Colonic mucosa (tissue), 4 donors: ENCODE data around the gene TXNDC8. TPM values are rescaled to one million over a fixed set of nuclear protein-coding genes. Genes with fewer than 3 reads are reported as not detected.

ENCODE experiments used
- DNase-seq: peaks from one replicate; pipeline ENCODE4 v3.0.0-alpha.2; 2020
- H3K27ac ChIP-seq: fragments of 200-600 bp; one replicate; pipeline ENCODE4 v1.8.0; 2021
- H3K27me3 ChIP-seq: fragments of 200-600 bp; one replicate; pipeline ENCODE4 v1.8.0; 2021
- H3K36me3 ChIP-seq: fragments of 200-600 bp; one replicate; pipeline ENCODE4 v1.8.0; 2021
- H3K4me1 ChIP-seq: fragments of 200-600 bp; one replicate; pipeline ENCODE4 v1.8.0; 2021; ENCODE audit warnings: mild to moderate bottlenecking
- H3K4me3 ChIP-seq: fragments of 200-600 bp; one replicate; pipeline ENCODE4 v1.8.0; 2021
- H3K9ac ChIP-seq, 2 donors: one replicate each; pipeline ENCODE4 v1.7.0; 2013; ENCODE audit warnings: control low read depth in 2 of 2, low read depth in 2 of 2, low read length in 2 of 2
- H3K9me3 ChIP-seq: fragments of 200-600 bp; one replicate; pipeline ENCODE4 v1.8.0; 2021
- CTCF ChIP-seq: fragments of 200-600 bp; IDR thresholded peaks from one replicate; pipeline ENCODE4 v1.8.0; 2022; ENCODE audit warnings: antibody characterized with exemption, mild to moderate bottlenecking
- intact Hi-C: fragments of 100-400 bp; cut with DNase I; formaldehyde crosslinking; loops from one replicate; pipeline ENCODE4 v1.14.1; 2022
- total RNA-seq, 2 donors: library from RNA; stranded (reverse); fragmentation: NEBNext Ultra II Directional in 1 of 2; extraction: Animal tissue kit (Norgen Biotek cat#: 25700) in 1 of 2; gene quantifications; one replicate each; pipeline ENCODE4 v1.2.1, GENCODE V29; 2021
- donor health status: healthy.
- donor health status: DM: no; HTN: no; CAD: no.
- donor health status: DM: no; HTN: no; CAD: no.

The TXNDC8 gene
- total RNA-seq, 2 donors from 2014 or later: not detected

DNA sequence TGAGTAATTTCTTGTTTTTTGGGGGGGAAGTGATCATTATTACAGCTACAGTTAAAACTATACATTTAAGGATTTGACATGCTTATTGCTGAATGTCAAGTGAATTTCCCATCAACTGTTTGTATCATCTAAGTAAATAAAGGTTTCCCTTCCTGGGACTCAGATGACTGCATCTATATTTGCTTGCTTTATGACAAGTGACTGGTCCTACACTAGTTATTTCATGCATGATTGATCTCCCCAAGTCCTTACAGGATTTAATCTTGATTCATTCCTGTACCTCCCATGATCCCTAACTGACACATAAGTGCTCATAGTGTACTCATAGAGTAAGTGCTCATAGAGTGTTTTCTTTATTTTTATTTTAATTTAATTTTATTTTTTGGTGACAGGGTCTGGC, 2.8 kb downstream of the TXNDC8 start:
- no peak for TF ChIP-seq CTCF
- Histone ChIP-seq H3K4me1 (no peaks in the 10 kb centered on the region), H3K27me3 (no peaks in the 10 kb centered on the region), H3K36me3 (no peaks in the 10 kb centered on the region), H3K9ac (no peak overlapping the region), H3K4me3 (no peak overlapping the region), H3K27ac (no peak overlapping the region), H3K9me3 (no peaks in the 10 kb centered on the region)
- intact Hi-C loops: no loop called here
- no peak for DNase-seq

DNA sequence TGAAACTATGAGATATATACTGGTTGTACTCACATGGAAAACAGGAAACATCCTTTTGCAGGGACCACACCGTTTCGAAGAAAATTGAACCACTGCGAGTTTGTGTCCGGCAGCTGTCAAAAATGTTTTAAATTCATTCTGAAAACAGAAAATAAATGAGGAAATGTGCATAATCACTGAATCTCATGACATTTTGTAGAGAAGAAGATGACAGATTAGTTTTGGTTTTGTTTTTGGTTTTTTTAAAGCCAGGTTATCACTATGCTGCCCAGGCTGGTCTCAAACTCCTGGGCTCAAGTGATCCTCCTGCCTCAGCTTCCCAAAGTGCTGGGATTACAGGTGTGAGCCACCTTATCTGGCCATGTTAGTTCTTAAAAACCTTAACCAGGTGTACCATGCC, 3.5 kb downstream of the TXNDC8 start:
- no peak overlapping the region for H3K9ac ChIP-seq
- no peak overlapping the region for H3K4me3 ChIP-seq
- intact Hi-C loops: no loop called here
- no peaks in the 10 kb centered on the region for H3K9me3 ChIP-seq
- H3K27me3 ChIP-seq: no peaks in the 10 kb centered on the region
- H3K27ac ChIP-seq: no peak overlapping the region
- DNase-seq: no peak
- no peak for TF ChIP-seq CTCF
- no peaks in the 10 kb centered on the region for H3K36me3 ChIP-seq
- no peaks in the 10 kb centered on the region for H3K4me1 ChIP-seq

DNA sequence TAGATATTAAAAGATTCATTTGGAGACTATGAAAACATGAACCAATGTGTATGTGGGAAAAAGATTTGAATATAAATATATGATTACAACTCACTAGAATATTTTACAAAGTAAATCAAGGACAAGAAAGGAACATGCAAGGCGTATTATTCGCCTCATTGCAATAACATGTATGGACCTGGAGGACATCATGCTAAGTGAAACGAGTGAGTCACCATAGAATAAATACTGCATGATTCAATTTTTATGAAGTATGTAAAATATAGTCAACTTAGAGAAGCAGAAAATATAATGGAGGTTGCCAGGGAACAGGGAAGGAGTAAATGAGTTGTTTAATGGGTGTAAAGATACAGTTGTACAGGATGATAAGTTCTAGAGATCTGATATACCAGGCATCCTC, 4.9 kb downstream of the TXNDC8 start:
- no peak for DNase-seq
- Histone ChIP-seq H3K9me3 (no peaks in the 10 kb centered on the region), H3K4me3 (no peak overlapping the region), H3K36me3 (no peaks in the 10 kb centered on the region), H3K4me1 (no peaks in the 10 kb centered on the region), H3K9ac (no peak overlapping the region), H3K27ac (no peak overlapping the region), H3K27me3 (no peaks in the 10 kb centered on the region)
- intact Hi-C loops: no loop called here
- TF ChIP-seq CTCF: no peak

- TF ChIP-seq CTCF: no peak
- intact Hi-C loops: no loop called here
- no peak overlapping the region for H3K4me3 ChIP-seq
- no peaks in the 10 kb centered on the region for H3K36me3 ChIP-seq
- H3K27me3 ChIP-seq: no peaks in the 10 kb centered on the region
- H3K4me1 ChIP-seq: no peaks in the 10 kb centered on the region
- no peak for DNase-seq
- no peaks in the 10 kb centered on the region for H3K9me3 ChIP-seq
- no peak overlapping the region for H3K9ac ChIP-seq
- H3K27ac ChIP-seq: no peak overlapping the region
Observed at GRCh38 chr9:110330484-110331105, 7.1 kb downstream of the TXNDC8 start.

- DNase-seq: no peak
- intact Hi-C loops: no loop called here
- no peaks in the 10 kb centered on the region for H3K27me3 ChIP-seq
- H3K4me1 ChIP-seq: no peaks in the 10 kb centered on the region
- H3K4me3 ChIP-seq: no peak overlapping the region
- H3K9me3 ChIP-seq: no peaks in the 10 kb centered on the region
- H3K27ac ChIP-seq: no peak overlapping the region
- H3K9ac ChIP-seq: no peak overlapping the region
- TF ChIP-seq CTCF: no peak
- H3K36me3 ChIP-seq: no peaks in the 10 kb centered on the region
Observed at GRCh38 chr9:110329639-110330230, 7.9 kb downstream of the TXNDC8 start.
